Fibroblast of the aortic adventitia (primary cell): ENCODE data around the gene FARP1. TPM values are rescaled to one million over a fixed set of nuclear protein-coding genes. Genes with fewer than 3 reads are reported as not detected.

Experiments
- DNase-seq: peaks from one replicate; pipeline ENCODE4 v3.0.0-alpha.2; 2010; ENCODE audit warnings: low read depth
- H3K4me3 ChIP-seq: 2 replicates; pipeline ENCODE4 v1.5.1; 2011; ENCODE audit warnings: low read depth, mild to moderate bottlenecking, control low read depth, low read length, moderate library complexity
- CTCF ChIP-seq: IDR thresholded peaks from 2 replicates; pipeline ENCODE4 v1.5.1; 2011; ENCODE audit warnings: mild to moderate bottlenecking, low read length, control low read depth, inconsistent platforms; ENCODE audit not compliant: insufficient read depth
- total RNA-seq: library from RNA; depleted of rRNA; stranded (reverse); fragments of >200 nt; gene quantifications from 2 replicates; pipeline ENCODE4 v1.2.3, GENCODE V29; 2012; ENCODE audit warnings: low replicate concordance

The FARP1 gene
- total RNA-seq, 1 donor: 16.2 TPM

- no peak for DNase-seq
- H3K4me3 ChIP-seq: no peak overlapping the region
- no peak for TF ChIP-seq CTCF
These were observed 304.2 kb downstream of the FARP1 start for GRCh38 chr13:98447130-98447529.

- no peak overlapping the region for H3K4me3 ChIP-seq
- peak; percentile 27 for TF ChIP-seq CTCF
- DNase-seq: no peak
These were observed 305.2 kb downstream of the FARP1 start for GRCh38 chr13:98447881-98448641.

GRCh38 chr13:98448642-98448928 lies 305.7 kb downstream of the FARP1 start:
- no peak for DNase-seq
- TF ChIP-seq CTCF: no peak
- H3K4me3 ChIP-seq: no peak overlapping the region

GRCh38 chr13:98449273-98449672 lies 306.4 kb downstream of the FARP1 start:
- TF ChIP-seq CTCF: no peak
- DNase-seq: no peak
- no peak overlapping the region for H3K4me3 ChIP-seq

- no peak for TF ChIP-seq CTCF
- no peak for DNase-seq
These were observed 307.1 kb downstream of the FARP1 start for GRCh38 chr13:98450026-98450425.

GRCh38 chr13:98450539-98451111 lies 307.7 kb downstream of the FARP1 start:
- no peak for TF ChIP-seq CTCF
- no peak overlapping the region for H3K4me3 ChIP-seq
- no peak for DNase-seq

More at GRCh38 chr13:98450026-98450425, 307.1 kb downstream of the FARP1 start:
- H3K4me3 ChIP-seq: no peak overlapping the region
